Islet of Langerhans (tissue), 1 donor: ENCODE data around the gene AFAP1.
A peak's percentile ranks its signal among the peaks of the same experiment; 100 is the strongest.

Experiments used
- FAIRE-seq: peaks from one replicate; lab custom pipeline; 2011; peaks lifted over from hg19 to GRCh38; lab: Jason Lieb, UNC

The AFAP1 gene

DNA sequence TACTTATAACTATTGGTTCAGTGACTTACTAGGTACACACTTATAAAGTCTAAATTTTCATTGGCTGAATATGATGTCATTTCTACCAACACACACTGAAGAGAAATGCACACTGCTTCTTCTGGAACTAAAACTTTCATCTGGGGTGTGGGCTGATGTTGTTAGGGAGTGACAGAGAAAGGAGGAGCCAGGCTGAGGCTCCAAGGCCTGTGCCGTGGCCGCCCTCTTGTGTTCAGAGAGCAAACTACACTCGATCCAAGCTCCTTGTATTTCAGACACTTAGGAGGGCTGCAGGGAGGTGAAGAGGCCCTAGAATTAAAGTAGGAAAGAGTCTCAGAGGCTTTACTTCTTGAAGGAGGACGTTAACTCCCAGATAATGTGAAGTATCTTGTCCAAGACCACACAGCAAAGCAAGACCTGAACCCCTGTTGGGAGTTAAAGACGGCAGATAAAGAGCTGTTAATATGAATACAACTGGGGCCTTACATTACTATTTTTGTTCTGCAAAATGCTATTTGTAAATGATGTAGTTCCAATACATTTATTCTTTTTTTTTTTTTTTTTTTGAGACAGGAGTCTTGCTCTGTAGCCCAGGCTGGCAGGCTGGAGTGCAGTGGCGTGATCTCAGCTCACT is 137.5 kb downstream of the AFAP1 start:
- peak; percentile 30 for FAIRE-seq

DNA sequence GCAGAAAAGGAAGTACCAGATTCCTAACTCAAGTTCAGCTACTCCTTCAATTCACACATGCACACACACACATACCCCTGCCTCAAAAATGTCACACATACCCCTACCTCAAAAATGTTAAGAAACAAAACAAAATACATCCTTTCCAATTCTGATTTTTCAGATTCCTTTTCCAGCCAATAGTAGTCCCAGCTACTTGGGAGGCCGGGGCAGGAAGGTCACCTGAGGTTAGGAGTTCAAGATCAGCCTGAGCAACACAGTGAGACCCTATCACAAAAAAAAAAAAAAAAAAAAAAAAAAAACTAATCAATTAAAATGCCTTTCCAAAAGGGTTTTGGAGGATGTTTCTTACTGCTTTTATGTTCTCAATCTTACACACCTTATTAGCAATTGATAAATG is 138.0 kb downstream of the AFAP1 start:
- no peak for FAIRE-seq

DNA sequence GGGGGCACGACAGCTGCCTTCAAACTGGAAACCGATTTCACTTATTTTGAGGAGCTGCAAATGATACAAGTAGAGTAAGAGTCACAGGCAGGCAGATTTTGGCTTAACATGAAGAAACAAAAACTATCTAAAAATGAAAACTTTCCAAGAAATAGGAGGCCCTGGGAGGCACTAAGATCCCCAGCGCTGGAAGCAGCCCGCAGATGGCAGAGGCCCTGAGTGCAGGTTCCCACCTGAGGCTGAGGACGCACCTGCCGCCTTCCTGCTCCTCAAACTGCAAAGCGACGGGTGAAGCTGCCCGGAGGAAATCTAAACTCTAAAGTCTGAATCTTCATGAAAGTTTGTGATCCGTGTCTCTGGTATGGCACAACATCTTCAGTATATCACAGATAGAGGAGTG is 138.7 kb downstream of the AFAP1 start:
- no peak for FAIRE-seq

DNA sequence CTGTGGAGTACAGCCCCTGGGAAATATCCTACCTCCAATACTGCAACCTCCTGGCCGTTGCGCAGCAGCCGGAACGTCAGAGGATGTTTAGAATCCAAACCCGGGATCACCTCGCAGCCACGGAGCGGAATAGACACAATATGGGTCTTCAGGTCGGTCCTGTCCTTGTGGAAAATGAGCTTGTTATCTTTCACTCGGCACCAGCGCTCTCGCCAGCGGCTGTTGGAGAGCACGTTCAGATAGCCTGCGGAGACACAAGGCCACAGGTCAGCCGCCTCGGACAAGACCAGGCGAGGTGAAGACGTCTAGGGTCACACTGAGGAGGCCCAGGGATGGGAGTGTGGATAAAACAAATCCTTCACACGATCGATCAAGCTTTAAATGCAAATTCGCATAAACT is 139.3 kb downstream of the AFAP1 start:
- no peak for FAIRE-seq

DNA sequence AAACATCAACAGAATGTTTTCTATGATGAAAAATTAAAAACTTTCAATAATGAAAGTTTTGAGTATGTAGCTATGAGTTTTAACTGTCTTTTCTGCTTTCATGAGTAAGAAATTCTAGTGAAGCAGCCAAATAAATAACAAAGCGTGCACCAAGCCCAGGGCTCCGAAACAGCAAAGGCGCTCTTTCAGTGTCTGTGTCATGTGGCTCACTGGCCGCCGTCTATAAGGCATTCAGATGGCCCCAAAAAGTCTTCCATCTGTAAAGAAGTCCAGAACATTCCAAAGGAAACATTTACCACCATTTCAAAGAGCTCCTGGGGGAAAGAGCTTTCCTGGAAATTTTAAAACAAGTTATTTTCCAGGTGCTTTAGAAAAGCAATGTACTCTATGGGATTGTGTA is 139.9 kb downstream of the AFAP1 start:
- no peak for FAIRE-seq

DNA sequence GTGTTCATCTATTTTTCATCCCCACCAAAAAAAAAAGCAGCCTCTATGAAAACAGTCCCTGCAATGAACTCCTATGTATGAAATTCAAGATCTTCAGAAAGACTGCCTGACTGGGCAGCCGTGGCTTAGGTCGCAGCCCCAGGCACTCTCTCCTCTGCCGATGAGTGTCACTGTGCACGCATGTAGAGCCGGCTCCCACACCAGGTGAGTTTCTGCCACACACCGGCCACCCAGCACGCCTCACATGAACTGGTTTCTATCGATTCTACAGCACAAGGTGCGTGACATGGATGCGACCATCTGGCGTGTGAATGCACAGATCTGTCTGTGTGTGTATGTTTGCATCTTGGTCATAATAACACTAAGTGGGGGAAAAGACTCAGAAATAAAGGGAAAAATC is 140.4 kb downstream of the AFAP1 start:
- no peak for FAIRE-seq

DNA sequence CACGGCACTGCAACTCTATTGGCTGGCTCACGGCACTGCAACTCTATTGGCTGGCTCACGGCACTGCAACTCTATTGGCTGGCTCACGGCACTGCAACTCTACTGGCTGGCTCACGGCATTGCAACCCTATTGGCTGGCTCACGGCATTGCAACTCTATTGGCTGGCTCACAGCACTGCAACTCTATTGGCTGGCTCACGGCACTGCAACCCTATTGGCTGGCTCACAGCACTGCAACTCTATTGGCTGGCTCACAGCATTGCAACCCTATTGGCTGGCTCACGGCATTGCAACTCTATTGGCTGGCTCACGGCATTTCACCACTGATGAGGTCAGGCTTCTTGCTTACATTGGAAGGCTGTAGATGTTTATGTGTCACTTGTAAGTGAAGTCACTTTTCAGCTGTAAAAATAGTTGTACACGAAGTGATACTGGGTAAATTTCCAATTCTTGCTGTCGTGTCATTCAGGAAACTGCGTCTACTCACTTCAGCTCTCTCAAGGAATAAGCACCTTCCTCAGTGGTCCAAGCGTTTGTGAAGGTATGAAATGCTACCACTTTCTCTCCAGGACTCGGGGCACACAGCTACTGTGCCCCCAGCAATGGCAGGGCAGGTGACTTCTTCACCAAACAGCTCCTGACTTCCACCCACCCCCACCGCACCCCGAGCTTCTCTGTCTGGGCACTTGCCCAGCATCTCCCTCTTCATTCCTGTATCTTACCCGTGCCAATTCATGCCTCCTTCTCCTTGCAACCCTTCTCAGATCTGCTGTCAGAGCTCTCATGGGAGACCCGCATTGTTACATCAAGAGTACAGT is 141.3 kb downstream of the AFAP1 start:
- FAIRE-seq = no peak

DNA sequence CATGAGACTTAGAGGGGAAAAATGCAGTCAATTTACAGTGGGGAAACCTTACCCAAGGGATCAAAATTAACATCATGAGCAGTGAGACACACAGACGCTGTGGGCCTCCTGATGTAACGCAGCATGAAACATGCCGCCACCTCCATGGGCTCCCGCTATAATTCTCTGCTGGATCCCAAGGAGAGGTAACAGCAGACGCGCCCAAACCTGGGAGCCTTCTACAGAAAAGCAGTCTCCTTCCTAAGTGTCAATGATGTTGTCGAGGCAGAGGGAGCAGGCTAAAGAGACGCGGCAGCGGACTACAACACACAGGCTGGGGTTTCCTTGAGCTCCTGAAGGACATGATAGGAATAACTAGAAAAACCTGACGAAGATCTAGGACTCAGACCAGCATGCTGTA is 142.3 kb downstream of the AFAP1 start:
- FAIRE-seq = no peak

DNA sequence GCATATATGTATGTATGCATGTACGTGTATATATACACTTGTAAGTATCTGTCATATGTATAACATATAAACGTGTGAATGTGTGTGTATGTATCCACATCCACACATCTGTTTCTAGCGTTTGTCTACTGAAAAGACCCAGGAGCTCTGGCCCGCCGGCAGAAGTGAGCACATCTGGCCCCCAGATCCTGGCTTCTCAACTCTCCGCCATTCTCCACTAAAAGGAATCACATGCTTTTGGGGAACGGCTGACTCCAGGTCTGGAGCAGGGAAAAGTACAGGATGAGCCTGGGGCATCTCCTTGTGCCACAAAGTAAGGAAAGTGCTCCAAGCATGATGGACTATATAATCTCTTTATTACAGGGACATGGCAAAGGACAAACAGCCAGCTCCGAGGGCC is 143.7 kb downstream of the AFAP1 start:
- no peak for FAIRE-seq

DNA sequence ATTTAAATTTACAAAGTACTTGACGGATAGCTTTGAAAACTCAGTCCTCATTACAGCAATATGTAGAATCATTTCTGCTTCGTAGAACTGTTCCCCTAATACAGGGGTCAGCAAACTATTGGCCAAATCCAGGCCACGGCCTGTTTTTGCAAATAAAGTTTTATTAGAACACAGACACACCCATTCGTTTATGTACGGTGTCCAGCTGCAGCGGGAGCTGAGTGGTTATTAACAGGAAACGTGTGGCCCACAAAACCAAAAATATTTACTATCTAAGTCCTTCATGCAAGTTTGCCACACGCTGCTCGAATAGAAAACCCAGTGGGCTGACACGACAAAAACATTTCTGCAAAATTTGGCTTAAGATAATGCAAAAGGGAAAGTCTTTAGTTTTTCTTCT is 146.5 kb downstream of the AFAP1 start:
- FAIRE-seq = no peak

DNA sequence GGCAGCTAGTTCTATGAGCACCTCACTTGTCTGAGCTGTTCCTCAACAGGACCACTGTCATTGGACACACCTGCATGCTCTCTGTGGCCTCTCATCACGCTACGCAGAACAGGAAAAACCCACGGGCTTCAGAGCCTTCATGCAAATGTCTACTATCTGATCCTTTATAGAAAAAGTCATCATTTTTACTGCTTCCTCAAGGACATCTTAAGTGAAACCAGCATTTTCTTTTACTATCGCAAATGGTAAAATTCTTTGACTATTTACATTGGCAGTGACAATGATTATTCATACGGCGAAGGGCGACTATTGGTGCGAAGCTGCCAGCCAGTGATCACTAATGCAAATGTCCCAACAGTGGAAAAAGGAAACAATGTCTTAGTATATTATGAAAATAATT is 147.0 kb downstream of the AFAP1 start:
- FAIRE-seq = no peak

DNA sequence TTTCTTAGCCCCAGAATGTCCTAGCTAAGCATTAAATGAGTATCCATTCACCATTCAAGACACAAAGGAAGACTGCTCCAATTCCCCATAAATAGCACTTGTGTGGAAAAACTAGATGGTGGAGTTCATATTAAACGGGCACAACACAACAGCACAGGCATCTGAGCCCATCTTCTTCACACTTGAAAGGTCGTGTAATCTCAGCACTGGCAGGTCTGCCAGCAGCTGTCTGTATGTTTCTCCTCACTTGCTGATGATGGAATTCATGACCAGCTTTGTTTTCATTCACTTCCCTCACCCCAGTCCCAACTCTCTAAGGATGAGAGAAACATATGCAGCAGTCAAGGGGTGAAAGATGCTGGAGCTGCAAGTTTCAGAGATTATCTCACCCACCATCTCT is 148.7 kb downstream of the AFAP1 start:
- FAIRE-seq = no peak

DNA sequence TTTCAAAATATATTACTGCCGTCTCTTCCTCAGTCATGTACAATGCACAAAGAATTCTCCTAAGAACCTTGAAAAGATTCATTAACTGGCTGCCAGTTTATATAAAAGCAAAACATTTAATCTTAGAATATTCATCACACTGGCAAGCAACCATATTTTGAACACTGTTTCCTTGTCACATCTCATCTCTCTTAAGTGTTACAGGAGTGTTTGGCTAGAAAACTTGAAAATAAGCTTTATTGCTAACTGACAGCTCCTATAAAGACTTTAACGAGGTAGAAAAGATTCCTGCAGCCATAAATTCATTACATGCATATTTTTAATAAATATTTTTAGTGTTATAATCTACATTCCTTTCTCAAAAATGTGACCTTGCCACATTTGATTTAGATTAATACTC is 149.6 kb downstream of the AFAP1 start:
- FAIRE-seq = no peak

DNA sequence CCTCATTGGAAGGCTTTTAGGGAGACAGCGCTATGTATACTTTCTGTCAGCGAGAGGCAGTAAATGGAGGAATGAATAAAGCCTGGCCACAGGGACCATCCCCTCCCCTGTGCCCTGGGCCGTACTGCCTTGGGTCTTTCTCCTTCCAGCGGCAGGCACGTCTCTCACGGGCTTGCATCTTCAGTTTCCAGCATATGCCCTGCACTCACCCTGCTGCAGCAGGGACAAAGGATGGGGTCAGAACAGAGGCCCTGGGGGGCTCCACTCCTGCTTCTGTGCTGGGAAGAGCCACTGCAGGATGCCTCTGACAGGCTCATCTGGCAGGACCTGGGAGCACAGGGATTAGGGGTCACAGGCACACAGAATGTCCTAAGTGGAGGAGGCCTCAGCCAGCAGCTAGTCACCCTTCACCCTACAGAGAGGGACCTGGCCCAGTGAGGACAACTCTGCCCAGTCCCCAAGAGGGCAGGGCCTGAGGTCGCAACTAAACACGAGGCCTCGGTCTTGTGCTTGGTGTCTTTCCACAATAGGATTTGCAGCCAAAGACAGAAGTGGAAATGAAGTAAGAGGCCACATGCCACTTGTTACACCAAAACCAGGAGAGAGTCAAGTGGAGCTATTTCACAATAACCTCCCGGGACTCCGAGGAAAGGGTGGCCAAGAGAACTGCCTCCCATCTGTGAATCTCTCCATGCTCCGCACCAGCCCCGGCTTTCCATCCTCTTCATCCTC is 150.8 kb downstream of the AFAP1 start:
- FAIRE-seq = no peak

DNA sequence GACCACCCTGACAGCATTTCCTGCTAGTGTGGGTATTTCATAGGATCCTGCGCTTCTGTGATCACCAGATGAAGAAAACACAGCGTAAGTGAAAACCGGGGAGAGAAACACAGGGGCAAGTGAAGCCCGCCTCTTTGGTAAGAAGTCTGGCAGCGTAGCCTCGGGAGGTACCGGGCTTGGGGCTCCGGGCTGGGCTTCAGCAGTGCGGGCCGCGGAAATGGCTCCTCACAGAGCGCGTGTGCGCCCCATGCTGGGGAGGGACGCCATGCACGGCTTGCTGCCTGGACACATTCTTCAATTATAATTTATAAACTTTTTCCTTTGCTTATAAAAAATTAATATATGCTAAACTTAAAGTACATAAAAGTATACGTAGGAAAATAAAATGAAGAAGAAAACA is 151.5 kb downstream of the AFAP1 start:
- FAIRE-seq = no peak

DNA sequence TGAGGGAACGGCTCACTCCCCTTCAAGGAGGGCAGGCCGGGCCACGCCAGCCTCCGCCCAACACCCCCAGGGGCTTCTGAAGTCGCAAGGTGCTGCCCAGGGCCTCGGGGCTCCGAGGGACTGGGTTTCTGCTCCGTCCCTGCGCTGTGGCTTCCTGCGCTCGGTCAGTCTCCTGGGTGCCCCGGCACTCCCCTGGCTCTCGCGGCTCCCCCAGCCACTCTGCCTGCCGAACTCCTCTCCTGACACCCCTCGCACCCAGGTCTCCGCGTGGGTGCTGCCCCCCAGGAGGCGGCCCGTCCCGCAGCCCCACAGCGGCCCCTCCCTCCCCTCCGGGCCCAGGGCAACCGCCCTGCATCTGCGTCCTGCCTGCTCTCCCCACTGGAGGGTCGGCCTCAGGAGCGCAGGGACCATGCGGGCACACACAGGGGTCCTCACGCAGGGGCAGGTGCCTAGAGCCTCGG is 151.9 kb downstream of the AFAP1 start:
- FAIRE-seq = no peak

DNA sequence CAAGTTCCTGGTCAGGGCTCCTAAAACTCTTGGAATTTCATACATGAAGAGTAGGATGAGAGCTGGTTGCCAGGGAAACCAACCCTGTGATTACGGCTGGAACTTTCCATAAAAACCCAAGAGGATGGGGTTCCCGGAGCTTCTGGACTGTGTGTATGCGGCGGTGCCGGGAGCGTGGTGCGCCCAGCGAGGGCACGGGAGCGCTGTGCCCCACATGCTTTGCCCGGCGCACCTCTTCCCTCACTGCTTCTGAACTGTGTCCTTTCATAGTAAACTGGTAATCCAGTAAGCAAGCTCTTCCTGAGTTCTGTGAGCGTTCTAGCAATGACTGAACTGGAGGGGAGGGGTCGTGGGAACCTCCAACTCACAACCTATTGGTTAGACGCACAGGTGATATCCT is 152.6 kb downstream of the AFAP1 start:
- FAIRE-seq = no peak

DNA sequence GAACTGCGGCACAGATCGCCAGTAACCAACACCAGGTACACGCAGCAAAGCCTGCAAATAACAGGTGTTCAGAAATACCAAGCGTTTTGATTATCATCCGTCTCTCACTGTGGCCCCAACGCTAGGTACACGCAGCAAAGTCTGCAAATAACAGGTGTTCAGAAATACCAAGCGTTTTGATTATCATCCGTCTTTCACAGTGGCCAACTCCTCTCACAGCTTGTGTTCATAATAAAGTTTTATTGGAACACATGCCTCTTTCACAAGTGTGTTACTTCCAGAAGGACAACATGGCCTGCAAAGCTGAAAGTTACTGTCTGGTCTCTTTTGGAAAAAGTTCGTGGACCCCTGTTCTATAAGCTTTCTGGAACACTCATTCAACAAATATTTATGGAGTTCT is 153.1 kb downstream of the AFAP1 start:
- no peak for FAIRE-seq

DNA sequence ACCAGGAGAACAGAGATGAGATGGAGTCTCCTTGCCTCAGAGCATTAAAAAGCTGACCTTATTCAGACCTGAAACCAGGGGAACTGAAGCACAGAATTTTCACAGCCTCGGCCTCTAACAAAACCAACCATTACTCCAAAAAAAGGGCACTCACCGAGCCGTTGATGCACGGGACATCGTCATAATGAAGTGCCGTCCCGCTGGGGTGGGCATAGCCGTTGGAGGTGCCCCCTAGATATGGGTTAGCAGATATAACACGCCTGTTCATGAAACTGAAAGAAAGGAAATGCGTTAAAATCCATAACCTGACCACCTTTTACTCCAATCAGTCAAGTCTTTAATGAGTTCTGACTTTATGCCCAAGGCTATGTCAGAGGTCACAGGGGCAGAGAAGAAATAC is 153.6 kb downstream of the AFAP1 start:
- FAIRE-seq = no peak

DNA sequence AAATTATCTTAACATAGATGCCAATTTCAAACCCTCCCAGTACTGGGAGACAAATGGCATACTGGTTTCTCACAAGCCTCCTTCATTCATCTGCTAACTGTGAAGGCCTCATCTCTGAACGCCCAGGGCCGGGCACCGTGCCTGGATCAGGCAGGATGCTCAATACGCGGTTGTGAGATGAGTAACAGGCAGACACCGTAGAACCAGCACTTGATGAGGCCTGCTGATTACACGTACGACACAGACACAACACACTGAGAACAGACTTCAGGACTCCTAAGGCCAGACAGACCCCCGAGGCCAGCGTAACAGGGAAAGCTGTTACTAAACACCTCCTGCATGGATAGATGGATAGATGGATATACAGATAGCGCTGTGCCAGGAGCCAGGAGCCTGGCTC is 154.6 kb downstream of the AFAP1 start:
- FAIRE-seq = no peak

DNA sequence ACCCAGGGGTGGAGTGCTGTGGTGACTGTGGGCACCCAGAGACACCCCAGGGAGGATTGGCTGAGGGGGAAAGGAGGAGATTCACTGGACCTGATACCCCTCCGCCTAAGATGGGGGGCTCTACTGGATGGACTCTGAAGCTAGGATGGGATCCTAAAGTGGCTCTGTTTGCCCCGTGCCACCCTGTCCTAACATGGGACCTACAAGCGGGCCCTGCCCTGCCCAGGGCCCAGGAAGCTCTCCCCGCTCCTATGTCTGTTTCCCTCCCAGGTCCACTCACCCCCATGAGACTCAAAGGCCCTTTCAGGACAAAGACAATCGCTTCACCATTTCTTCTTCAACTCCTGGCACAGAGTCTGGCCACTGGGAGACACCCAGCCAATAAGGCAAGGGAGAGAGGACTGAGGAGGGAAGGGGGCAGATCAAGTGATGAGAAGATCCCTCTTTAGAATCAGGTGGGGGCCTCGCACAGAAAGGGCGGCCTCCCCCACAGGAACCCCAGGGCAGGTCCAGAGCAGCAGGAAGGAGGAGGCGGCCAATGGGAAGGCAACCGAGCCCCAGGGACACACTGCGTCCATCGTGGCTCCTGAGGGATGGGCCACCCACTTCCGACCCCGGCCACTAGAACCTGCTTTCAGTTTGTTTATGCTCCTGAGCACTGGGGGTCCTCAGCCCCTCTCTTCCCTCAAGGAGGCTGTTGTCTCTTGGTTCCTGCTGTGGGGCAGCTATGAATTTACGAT is 155.4 kb downstream of the AFAP1 start:
- no peak for FAIRE-seq

DNA sequence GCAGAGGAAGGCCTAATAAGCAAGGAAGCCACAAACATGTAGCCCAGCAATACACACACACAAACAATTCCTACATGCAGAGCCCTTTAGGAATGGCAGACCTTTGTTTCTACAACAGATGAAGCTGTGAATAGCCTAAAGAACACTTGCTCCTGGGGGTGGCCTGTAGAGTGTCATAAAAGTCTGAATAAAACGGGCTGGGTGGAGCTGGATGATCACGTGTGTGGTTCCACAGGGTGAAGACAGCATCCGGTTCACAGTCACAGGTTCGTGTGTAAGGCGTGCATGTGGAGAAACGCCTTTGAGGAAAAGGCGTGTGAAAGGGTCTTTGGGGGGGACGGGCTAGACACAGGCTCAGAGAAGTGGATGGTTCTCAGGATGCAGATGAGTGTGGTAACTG is 156.1 kb downstream of the AFAP1 start:
- no peak for FAIRE-seq

DNA sequence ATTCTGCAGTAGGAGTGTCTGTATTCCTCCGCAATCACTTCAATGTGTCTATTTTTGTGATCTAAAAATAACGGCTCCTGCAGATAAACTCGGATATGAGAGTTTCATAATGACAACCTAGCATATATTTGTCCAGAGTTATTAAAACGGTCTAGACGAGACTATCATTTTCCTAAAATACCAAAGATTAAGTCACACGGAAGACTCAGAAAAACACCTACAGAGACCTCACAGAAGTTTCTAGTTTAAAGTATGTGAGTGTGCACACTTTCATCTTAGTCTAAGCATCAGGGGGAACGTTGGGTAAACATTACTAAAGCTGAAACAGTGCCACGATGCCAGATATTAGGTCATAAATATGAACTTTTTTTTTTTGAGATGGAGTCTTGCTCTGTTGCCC is 156.9 kb downstream of the AFAP1 start:
- no peak for FAIRE-seq
